Measurements from ENCODE around the gene PITPNC1.
"Not testable (repeated sequence)": the region's sequence is repeated elsewhere in the genome, so short reads cannot be mapped to it uniquely, and the experiment has no call there.

GRCh38 chr17:67422296-67422695 lies 45.2 kb downstream of the PITPNC1 start:
- not testable (repeated sequence) for TF ChIP-seq CTCF (conservative IDR thresholded peaks at IDR 0.05 in 1 of 2, IDR thresholded peaks at IDR 0.05 in 1 of 2; ENCODE audit: low read depth in 1 of 2, low read length in 2 of 2); EZH2 (IDR thresholded peaks at IDR 0.05; ENCODE audit: low read length, missing control alignments)

All from fibroblast of lung (primary cell).